Keratinocyte (primary cell): ENCODE data around the gene PAPOLB. TPM values are rescaled to one million over a fixed set of nuclear protein-coding genes. Genes with fewer than 3 reads are reported as not detected.

Source experiments
- DNase-seq: peaks from one replicate; pipeline ENCODE4 v3.0.0-alpha.2; 2011; ENCODE audit warnings: low read depth, missing footprints, low spot score
- FAIRE-seq: peaks from 2 replicates; lab custom pipeline; 2011; peaks lifted over from hg19 to GRCh38; lab: Jason Lieb, UNC
- H2AFZ ChIP-seq: 2 replicates; pipeline ENCODE4 v1.6.0; 2012; ENCODE audit warnings: low read length, control low read depth, inconsistent platforms; ENCODE audit not compliant: control insufficient read depth
- H3K27ac ChIP-seq: 2 replicates; pipeline ENCODE4 v1.5.1; 2011; ENCODE audit warnings: low read length; ENCODE audit not compliant: control insufficient read depth, insufficient read depth
- H3K27me3 ChIP-seq: 3 replicates; pipeline ENCODE4 v1.6.0; 2011; ENCODE audit warnings: low read length; ENCODE audit not compliant: control insufficient read depth, insufficient read depth; ENCODE audit errors: extremely low read depth
- H3K36me3 ChIP-seq, 2 experiments: 2 replicates in 1 of 2; 3 replicates in 1 of 2; pipeline ENCODE4 v1.5.1; 2011; ENCODE audit warnings: low read length in 2 of 2, mild to moderate bottlenecking in 1 of 2; ENCODE audit not compliant: control insufficient read depth in 2 of 2, insufficient read depth in 2 of 2; ENCODE audit errors: extremely low read depth in 1 of 2
- H3K4me1 ChIP-seq: 3 replicates; pipeline ENCODE4 v1.5.1; 2011; ENCODE audit warnings: low read length; ENCODE audit not compliant: control insufficient read depth, insufficient read depth; ENCODE audit errors: extremely low read depth
- H3K4me2 ChIP-seq: 3 replicates; pipeline ENCODE4 v1.6.0; 2011; ENCODE audit warnings: low read depth, low read length; ENCODE audit not compliant: control insufficient read depth, insufficient read depth; ENCODE audit errors: extremely low read depth
- H3K4me3 ChIP-seq, 3 experiments: fragments of 200-600 bp in 1 of 3; sonication (generic) in 1 of 3; 2 replicates in 2 of 3; 3 replicates in 1 of 3; pipeline ENCODE4 v1.5.1; 2011 to 2016; ENCODE audit warnings: low read length in 3 of 3, mild to moderate bottlenecking in 3 of 3, control low read depth in 2 of 3, inconsistent platforms in 1 of 3, low read depth in 1 of 3, mixed read lengths in 1 of 3, mixed run types in 1 of 3, moderate library complexity in 1 of 3; ENCODE audit not compliant: control insufficient read depth in 2 of 3, insufficient read depth in 2 of 3; ENCODE audit errors: extremely low read depth in 1 of 3
- H3K79me2 ChIP-seq: 2 replicates; pipeline ENCODE4 v1.6.0; 2012; ENCODE audit warnings: low read length; ENCODE audit not compliant: control insufficient read depth, insufficient read depth
- H3K9ac ChIP-seq: 3 replicates; pipeline ENCODE4 v1.6.0; 2011; ENCODE audit warnings: low read length; ENCODE audit not compliant: control insufficient read depth, insufficient read depth; ENCODE audit errors: extremely low read depth
- H3K9me1 ChIP-seq: 3 replicates; pipeline ENCODE4 v1.6.0; 2011; ENCODE audit warnings: low read length; ENCODE audit not compliant: control insufficient read depth, insufficient read depth; ENCODE audit errors: extremely low read depth
- H3K9me3 ChIP-seq: 2 replicates; pipeline ENCODE4 v1.5.1; 2012; ENCODE audit warnings: low read depth, low read length; ENCODE audit not compliant: control insufficient read depth
- H4K20me1 ChIP-seq: 3 replicates; pipeline ENCODE4 v1.6.0; 2011; ENCODE audit warnings: low read length; ENCODE audit not compliant: control insufficient read depth, insufficient read depth; ENCODE audit errors: extremely low read depth
- EZH2 ChIP-seq: IDR thresholded peaks from one replicate; pipeline ENCODE4 v1.6.1; 2012; ENCODE audit warnings: inconsistent platforms, mild to moderate bottlenecking, low read length, moderate library complexity
- dilution Hi-C: fragments of 300-500 bp; cut with MboI; formaldehyde crosslinking; loops from one replicate; pipeline ENCODE4 v1.7.0; 2020; ENCODE audit warnings: low sequenced_read_pairs; ENCODE audit not compliant: extremely low pct_ligation_motif_present
- polyA plus RNA-seq, 5 experiments: library from polyadenylated mRNA; depleted of rRNA in 3 of 5; stranded (reverse) in 3 of 5; stranded (forward) in 1 of 5; unstranded in 1 of 5; fragments of >200 nt; gene quantifications; 1 replicate in 1 of 5; 2 replicates in 3 of 5; 3 replicates in 1 of 5; pipeline versions ENCODE4 v1.2.1 to v1.2.3, GENCODE V29; 2011 to 2012; ENCODE audit warnings: missing spikeins in 2 of 5, low read depth in 1 of 5, low replicate concordance in 1 of 5
- TF ChIP-seq, protein P1 (sequence below), 3 experiments: IDR thresholded peaks in 1 of 3; conservative IDR thresholded peaks in 1 of 3; optimal IDR thresholded peaks in 1 of 3; 2 replicates in 2 of 3; 3 replicates in 1 of 3; pipeline versions ENCODE3 to v1.5.1; 2011; ENCODE audit warnings: low read length in 3 of 3, mild to moderate bottlenecking in 3 of 3, moderate library complexity in 2 of 3, control low read depth in 1 of 3, inconsistent platforms in 1 of 3; ENCODE audit not compliant: insufficient read depth in 2 of 3; ENCODE audit errors: extremely low read depth in 1 of 3

PAPOLB gene
- polyA plus RNA-seq, 1 donor (not counting 4 experiments of a cell fraction or from before 2014, with no cell fraction given): not detected

DNA sequence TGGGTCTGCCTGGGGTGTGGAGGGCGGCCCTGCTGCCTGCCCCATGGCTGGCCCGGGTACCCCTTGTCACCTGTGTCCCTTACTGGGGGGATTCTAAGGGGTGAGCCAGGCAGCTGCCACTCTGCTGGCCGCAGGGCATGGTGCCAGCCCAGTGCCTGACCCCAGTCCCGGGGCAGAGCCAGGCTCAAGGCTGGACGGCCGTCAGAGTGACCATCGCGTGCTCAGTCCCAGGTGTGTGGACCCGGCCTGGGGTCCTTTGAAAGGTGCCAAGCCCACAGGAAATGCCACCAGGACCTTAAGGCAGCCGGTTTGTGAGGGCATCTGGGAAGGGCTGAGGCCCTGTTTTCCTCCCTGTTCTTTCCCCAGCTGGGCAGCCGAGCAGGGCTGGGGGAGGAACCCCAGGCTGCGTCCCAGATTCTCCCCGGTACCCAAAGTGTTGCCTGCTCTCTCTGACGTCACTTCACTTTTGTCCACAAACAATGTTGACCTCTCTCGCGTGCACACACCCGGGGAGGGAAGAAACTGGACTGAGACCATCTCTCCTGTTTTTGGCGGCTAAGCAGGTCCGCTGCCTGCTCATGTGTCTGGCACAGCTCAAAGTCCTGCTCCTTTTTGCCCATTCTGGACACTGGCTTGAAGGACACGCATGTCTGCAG lies 37.6 kb downstream of the PAPOLB start:
- no peak overlapping the region for H3K27ac ChIP-seq
- no peaks in the 10 kb centered on the region for H3K9me1 ChIP-seq
- no peak overlapping the region for H3K4me3 ChIP-seq
- no peak overlapping the region for H3K9ac ChIP-seq
- FAIRE-seq (no peak), DNase-seq (no peak)
- no peaks in the 10 kb centered on the region for H3K9me3 ChIP-seq
- H3K4me2 ChIP-seq: no peak overlapping the region
- no peaks in the 10 kb centered on the region for H4K20me1 ChIP-seq
- dilution Hi-C loops: no loop called here
- no peaks in the 10 kb centered on the region for H3K4me1 ChIP-seq
- H3K27me3 ChIP-seq: no peaks in the 10 kb centered on the region
- H3K36me3 ChIP-seq: no peaks in the 10 kb centered on the region
- TF ChIP-seq EZH2: no peak
- TF ChIP-seq, protein P1, sequence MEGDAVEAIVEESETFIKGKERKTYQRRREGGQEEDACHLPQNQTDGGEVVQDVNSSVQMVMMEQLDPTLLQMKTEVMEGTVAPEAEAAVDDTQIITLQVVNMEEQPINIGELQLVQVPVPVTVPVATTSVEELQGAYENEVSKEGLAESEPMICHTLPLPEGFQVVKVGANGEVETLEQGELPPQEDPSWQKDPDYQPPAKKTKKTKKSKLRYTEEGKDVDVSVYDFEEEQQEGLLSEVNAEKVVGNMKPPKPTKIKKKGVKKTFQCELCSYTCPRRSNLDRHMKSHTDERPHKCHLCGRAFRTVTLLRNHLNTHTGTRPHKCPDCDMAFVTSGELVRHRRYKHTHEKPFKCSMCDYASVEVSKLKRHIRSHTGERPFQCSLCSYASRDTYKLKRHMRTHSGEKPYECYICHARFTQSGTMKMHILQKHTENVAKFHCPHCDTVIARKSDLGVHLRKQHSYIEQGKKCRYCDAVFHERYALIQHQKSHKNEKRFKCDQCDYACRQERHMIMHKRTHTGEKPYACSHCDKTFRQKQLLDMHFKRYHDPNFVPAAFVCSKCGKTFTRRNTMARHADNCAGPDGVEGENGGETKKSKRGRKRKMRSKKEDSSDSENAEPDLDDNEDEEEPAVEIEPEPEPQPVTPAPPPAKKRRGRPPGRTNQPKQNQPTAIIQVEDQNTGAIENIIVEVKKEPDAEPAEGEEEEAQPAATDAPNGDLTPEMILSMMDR (optimal IDR thresholded peaks at IDR 0.05 in 1 of 3, IDR thresholded peaks at IDR 0.05 in 1 of 3, conservative IDR thresholded peaks at IDR 0.05 in 1 of 3; ENCODE audit: extremely low read depth in 1 of 3, insufficient read depth in 2 of 3, low read length in 3 of 3): no peak
- no peak overlapping the region for H2AFZ ChIP-seq
- no peaks in the 10 kb centered on the region for H3K79me2 ChIP-seq

- Histone ChIP-seq H3K9me1 (no peaks in the 10 kb centered on the region), H3K79me2 (no peaks in the 10 kb centered on the region), H3K27ac (no peak overlapping the region), H3K36me3 (no peaks in the 10 kb centered on the region), H2AFZ (no peak overlapping the region), H3K4me3 (no peak overlapping the region), H3K4me2 (no peak overlapping the region), H3K4me1 (no peaks in the 10 kb centered on the region), H3K9me3 (no peaks in the 10 kb centered on the region), H3K9ac (no peak overlapping the region), H3K27me3 (no peaks in the 10 kb centered on the region), H4K20me1 (no peaks in the 10 kb centered on the region)
- FAIRE-seq: no peak
- DNase-seq: no peak
- dilution Hi-C loops: no loop called here
- TF ChIP-seq, protein P1 (optimal IDR thresholded peaks at IDR 0.05 in 1 of 3, IDR thresholded peaks at IDR 0.05 in 1 of 3, conservative IDR thresholded peaks at IDR 0.05 in 1 of 3; ENCODE audit: extremely low read depth in 1 of 3, insufficient read depth in 2 of 3, low read length in 3 of 3): no peak
- no peak for TF ChIP-seq EZH2
Measured at GRCh38 chr7:4823441-4824119, 38.2 kb downstream of the PAPOLB start.
